Activated CD4-positive, CD25-positive, alpha-beta regulatory T cell treated with anti-CD3 and anti-CD28 coated beads, Interleukin-2, amount 50 U/mL, for 24 hours (primary cell): ENCODE results near the gene PIP5K1C.

Experiments
- ATAC-seq, 2 donors: fragments of 150-1000 bp; cut with Tn5 transposase; one replicate each; pipeline ENCODE4 v1.10.0; 2021; ENCODE audit warnings: mild to moderate bottlenecking in 1 of 2, moderate library complexity in 1 of 2

PIP5K1C gene

DNA sequence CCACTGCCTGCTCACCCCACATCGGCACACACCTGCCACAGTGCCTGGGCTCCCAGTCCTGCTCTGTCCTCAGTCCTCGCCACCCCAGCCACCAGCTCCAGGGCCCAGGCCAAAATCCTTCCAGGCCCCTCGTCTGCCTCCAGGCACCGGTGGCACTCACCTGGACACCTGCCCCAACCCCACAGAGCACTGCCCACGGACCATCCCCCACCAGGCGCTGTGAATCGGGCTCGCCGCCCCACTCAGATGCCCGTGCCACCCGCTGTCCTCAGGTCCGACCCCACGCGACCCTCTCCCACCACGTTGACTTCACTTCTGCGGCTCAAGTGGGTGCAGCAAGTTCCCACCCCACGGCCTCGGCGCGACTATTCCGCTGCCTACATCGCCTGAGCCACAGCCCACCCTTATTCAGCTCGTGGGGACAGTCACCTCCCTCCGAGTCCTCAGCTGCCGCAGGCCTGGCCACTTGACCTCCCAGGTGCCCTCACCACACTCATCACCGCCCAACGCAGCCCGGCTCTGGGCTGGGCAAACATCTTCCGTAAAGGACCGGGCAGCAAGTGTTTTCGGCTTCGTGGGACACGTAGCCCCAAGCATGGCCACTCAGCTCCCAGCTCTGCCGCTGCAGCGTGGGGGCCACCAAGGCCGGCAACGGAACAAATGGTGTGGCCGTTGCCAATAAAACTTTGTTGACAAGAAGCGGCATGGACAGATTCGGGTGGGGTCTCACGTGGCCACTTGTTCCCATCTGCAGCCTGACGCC lies 5.7 kb downstream of the PIP5K1C start:
- ATAC-seq: no peak

DNA sequence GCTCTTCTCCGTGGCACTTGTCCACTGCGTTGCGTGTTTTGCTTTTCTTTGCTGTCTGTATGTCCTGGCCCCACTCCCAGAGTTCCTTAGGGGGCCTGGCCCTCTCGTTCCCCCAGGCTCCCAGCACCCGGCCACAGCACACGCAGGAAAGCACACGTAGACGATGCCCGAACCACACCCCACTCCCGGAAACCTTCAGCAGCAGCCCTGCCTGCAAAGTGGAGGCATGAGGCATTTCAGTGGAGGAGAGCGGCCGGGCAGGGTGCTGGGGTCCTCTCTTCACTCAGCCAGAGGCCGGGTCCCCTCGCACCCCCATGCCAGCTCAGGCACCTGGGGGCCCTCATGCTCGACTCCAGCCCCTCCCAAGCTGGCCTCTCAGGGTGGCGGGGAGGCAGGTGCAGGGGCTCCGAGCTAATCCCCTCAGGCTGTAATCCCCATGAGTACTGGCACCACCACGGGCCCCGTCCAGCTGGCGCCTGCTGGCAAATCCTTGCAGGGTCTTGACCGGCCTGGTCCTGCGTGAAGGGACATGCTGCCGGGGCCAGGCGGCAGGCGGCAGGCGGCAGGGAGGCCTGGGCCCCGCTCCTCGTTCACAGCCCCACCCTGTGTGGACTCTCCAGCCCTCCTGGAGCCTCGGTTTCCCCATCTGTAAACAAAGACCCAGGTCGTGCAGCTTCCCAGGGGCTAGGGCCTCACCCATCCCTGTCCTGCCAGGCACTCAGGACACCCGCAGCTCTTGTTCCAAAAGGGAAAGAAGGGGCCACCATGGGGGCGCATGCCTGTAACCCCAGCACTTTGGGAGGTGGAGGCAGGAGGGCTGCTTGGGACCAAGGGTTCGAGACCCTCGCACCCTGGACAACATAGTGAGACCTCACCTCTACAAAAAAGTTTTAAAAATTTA lies 7.0 kb downstream of the PIP5K1C start:
- no peak for ATAC-seq

DNA sequence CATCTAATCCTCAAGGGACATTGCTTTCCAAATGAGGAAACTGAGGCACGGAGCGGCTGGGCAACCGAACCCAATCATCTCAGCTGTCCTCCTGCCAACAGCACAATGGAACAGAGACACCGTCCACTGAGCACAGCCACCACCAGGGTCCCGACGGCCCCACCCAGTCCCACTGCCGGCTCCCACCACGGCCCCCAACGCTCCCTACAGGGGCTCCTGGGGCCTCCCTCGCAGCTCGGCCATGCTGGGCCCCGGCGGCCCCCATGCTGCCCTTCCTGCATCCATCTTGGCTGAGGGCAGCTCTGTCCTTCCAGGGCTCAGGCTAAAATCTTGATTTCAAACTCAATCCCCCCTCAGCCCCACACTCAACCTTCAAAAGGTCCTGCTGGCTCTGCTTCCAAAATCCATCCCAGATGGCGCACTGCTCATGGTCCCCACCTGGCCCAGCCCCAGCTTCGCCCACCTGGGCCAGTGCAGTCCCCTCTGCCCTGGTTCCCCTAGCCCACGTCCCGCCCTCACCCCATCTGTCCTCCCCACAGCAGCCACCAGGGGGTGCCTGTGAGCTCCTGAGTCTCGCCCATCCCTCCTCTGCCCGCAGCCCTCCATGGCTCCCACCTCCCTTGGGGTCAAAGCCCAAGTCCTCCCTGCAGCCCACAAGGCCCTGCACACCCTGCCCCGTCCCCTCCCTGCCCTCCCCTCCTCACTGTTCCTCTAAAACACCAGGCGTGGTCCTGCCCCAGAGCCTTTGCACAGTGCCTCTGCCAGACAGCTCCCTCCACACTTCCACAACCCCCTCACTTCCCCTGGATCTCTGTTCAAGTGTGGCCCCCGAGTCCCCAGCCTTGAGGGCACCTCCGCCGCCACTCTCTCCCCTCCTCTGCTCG lies 7.9 kb downstream of the PIP5K1C start:
- ATAC-seq: peak; percentile 27 to 44

GRCh38 chr19:3691726-3692125 lies 8.5 kb downstream of the PIP5K1C start:
- ATAC-seq: no peak

DNA sequence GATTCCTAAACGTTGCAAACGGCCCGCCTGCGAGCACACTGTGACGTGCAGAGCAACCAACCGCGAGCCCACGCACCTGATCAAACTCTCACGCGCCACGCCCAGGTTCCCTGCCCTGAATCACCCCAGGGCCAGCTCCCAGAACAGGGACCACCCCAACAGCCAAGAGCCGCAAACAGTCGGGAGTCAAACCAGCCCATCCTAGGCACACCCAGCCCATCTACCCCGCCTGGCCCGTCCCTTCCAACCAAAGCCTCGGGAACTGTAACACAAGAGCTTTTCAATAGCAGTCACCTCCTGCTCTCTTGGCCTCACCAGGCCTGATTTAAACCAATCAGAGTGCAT lies 8.9 kb downstream of the PIP5K1C start:
- no peak for ATAC-seq

GRCh38 chr19:3690551-3691371 lies 9.5 kb downstream of the PIP5K1C start:
- peak; percentile 53 to 54 for ATAC-seq

- ATAC-seq: peak; percentile 47 to 57
Measured at GRCh38 chr19:3687774-3688706, 12.2 kb downstream of the PIP5K1C start.

DNA sequence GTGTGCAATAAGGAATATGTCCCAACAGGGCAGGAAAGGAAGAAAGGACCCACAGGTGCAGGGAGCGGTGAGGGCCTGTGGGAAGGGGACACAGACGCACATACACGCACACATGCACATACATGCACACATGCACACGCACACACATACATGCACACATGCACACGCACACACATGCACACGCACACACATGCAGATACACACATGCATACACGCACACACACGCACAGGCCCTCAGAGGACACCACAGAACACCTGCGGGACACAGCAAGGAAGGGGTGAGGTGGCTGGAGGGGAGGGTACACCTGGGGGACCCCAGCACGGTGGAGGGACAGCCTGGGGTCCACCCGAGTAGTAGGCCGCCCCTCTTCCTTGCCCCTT lies 12.9 kb downstream of the PIP5K1C start:
- ATAC-seq: no peak

GRCh38 chr19:3684817-3685410 lies 15.4 kb downstream of the PIP5K1C start:
- ATAC-seq: no peak

DNA sequence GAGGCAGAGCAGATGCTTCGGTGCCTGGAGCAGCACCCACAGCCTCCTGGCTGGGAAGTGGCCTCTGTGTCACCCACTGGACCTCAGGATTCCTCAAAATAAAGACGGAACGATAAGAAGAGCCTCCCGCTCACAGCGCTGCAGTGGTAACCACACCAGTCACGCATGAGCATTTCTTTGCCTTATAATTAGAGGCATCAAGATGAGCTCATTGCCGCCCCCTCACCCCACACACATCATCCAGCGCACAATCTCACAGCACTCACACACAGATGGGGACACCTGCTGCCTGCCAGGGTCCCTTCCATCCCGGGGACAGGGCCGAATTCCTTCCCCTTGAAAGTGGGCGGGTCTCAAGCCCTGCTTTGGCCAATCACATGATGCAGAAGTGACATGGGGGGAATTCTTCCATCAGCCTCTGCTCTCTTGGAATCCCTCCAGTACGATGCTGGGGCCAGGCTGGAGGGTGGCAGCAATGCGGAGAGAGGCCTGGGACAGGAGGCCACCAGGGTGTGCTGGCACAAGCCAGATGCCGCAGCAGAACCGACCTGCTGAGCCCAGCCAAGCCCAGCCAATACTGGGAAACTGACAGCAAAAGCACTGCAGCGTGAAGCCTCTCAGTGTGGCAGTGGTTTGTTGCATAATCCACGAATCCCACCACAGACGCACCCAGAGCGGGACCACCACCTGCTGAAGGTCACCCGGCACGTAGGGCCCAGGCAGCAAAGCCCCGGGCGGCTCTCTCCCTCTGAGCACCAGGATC lies 16.0 kb downstream of the PIP5K1C start:
- no peak for ATAC-seq

GRCh38 chr19:3683405-3684053 lies 16.7 kb downstream of the PIP5K1C start:
- no peak for ATAC-seq

DNA sequence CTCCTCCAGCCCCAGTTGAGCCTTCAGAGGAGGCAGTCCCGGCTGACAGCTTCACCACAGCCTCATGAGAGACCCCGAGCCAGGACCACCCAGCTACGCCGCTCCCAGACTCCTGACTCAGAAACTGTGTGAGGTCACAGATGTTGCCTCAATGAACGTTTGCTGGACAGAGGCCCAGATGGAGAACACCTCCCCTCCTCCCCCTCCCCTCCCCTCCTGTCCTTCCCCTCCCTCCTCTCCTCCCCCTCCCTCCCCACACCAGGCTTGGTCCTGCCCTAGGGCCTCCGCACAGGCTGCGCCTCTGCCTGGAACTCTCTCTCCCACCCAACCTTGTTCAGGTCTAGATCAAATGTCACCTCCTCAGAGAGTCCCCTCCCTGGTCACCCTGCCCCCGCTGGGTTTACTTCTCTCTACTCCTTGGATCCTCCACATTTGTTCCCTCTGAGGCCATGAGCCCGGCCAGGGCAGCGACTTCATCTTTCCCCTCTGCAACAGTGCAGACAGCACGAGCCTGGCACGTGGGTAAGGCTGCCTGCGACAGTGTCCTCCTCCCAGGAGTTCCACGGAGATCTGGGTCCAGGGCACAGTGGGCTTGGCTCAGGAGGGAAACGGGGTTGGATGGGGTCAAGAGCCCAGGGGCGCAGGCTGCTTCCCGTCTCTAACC lies 17.4 kb downstream of the PIP5K1C start:
- ATAC-seq: no peak

DNA sequence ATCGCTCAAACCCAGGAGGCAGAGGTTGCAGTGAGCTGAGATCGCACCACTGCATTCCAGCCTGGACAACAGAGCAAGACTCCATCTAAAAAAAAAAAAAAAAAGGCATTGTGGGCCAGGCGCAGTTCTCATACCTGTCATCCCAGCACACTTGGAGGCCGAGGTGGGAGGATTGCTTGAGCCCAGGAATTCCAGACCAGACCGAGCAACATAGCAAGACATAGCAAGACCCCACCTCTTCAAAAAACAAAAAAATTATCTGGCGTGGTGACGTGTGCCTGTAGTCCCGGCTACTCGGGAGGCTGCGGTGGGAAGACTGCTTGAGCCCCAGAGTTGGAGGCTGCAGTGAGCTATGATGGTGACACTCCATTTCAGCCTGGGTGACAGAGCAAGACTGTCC lies 18.0 kb downstream of the PIP5K1C start:
- no peak for ATAC-seq

GRCh38 chr19:3680939-3681338 lies 19.3 kb downstream of the PIP5K1C start:
- ATAC-seq: no peak

GRCh38 chr19:3679581-3679980 lies 20.7 kb downstream of the PIP5K1C start:
- no peak for ATAC-seq

- ATAC-seq: no peak
Measured at GRCh38 chr19:3679138-3679537, 21.1 kb downstream of the PIP5K1C start.

DNA sequence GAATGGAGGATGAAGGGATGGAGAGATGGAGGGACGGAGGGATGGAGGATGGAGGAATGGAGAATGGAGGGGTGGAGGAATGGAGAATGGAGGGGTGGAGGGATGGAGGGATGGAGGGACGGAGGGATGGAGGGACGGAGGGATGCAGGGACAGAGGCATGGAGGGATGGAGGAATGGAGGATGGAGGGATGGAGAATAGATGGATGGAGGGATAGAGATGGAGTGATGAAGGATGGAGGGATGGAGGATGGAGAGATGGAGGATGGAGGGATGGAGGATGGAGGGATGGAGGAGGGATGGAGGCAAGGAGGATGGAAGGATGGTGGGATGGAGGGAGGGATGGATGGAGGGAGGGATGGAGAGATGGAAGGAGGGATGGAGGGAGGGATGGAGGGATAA lies 22.1 kb downstream of the PIP5K1C start:
- no peak for ATAC-seq

DNA sequence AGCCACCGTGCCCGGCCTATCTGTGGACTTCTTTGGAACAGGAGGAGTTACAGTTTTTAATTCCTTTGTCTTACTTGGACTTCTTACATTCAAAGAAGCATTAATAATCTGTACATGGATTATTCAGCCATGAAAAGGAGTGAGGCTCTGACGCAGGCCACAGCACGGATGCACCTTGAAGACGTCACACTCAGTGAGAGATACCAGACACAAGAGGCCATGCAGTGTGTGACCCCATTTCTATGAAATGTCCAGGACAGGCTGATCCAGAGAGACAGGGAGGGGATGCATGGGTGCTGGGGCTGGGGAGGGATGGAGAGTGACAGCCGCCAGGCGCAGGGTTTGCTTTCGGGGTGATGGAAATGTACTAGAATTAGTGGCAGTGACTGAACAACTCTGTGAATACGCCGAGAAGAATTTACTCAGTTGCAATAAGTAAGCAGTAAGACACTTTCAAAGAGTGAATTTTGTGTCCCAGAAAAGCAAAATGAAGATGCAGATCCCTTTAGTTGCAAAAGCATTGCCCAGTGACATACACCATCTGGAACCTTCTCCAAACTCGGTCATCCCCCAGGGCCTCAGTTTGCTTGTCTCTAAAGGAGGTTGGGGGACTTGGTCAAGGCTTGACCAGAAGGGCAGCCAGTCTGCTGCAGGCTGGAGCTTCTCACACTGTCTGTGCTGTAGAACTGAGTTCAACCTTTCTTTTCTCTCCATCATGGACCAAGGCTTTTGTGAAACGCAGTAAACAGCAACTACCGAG lies 25.3 kb downstream of the PIP5K1C start:
- no peak for ATAC-seq
